ENCODE data around the gene LLCFC1.

- TF ChIP-seq ZNF274 (IDR thresholded peaks at IDR 0.05; ENCODE audit: low read depth, low read length) (no peak), SUZ12 (IDR thresholded peaks at IDR 0.05; ENCODE audit: extremely low read depth, insufficient read depth, insufficient read length) (no peak), YY1 (IDR thresholded peaks at IDR 0.05; ENCODE audit: insufficient read depth, insufficient read length) (no peak)
Observed at GRCh38 chr7:142894112-142894984, 44.9 kb upstream of the LLCFC1 start.
